WERI-Rb-1 (cell line): ENCODE data around the gene SAMD4B.

Experiments used
- DNase-seq: peaks from one replicate; pipeline ENCODE4 v3.0.0-alpha.2; 2020
- H3K27ac ChIP-seq: fragments of 250-450 bp; sonication (Bioruptor Pico); 2 replicates; pipeline ENCODE4 v1.5.1; 2020; ENCODE audit warnings: mild to moderate bottlenecking, moderate library complexity
- H3K27me3 ChIP-seq: fragments of 250-450 bp; sonication (Bioruptor Pico); 2 replicates; pipeline ENCODE4 v1.5.1; 2021; ENCODE audit warnings: mild to moderate bottlenecking, low read depth, moderate library complexity; ENCODE audit not compliant: insufficient read depth, severe bottlenecking
- H3K36me3 ChIP-seq: fragments of 250-450 bp; sonication (Bioruptor Pico); 2 replicates; pipeline ENCODE4 v1.5.1; 2020; ENCODE audit warnings: mild to moderate bottlenecking, moderate library complexity
- H3K4me3 ChIP-seq: 2 replicates; pipeline ENCODE4 v1.5.1; 2011; ENCODE audit warnings: low read depth, mild to moderate bottlenecking, control low read depth, low read length
- H3K9me3 ChIP-seq: fragments of 250-450 bp; sonication (Bioruptor Pico); 2 replicates; pipeline ENCODE4 v1.5.1; 2021; ENCODE audit warnings: mild to moderate bottlenecking, moderate library complexity; ENCODE audit not compliant: severe bottlenecking
- TF ChIP-seq, protein P1 (sequence below): IDR thresholded peaks from 2 replicates; pipeline ENCODE4 v1.5.1; 2011; ENCODE audit warnings: low read depth, mild to moderate bottlenecking, control low read depth, inconsistent platforms, low read length

The SAMD4B gene

DNA sequence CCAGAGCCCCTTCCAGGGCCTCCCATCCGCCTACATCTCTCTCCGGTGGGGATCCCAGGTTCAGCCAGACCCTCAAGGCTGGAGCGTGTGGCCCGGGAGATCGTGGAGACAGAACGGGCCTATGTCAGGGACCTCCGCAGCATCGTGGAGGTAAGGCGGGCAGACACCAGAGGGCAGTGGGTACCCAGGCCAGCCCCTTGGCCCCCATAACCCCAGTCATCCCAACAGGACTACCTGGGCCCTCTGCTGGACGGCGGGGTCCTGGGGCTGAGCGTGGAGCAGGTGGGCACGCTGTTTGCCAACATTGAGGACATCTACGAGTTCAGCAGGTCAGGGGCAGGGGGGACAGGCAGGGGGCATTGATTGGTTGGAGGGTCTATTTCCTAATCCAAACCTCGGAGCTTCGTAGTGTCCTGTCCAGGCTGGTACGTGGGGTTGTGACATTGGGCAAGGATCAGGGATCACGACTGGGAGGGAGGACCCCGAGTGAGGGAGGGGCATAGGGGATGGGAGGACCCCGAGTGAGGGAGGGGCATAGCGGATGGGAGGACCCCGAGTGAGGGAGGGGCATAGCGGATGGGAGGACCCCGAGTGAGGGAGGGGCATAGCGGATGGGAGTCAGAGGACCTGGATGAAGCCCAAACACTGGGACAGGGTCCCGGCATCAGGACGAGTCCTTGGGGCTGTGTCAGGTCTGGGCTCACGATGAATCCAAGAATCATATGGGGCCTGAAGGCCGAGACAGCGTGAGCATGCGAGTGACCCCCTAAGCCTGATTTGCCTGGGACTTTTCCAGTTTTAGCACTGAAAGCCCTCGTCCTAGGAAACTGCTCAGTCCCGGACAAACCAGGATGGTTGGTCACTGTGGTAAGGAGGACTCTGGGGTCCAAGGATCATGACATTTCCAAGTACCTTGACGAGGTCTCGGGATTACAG is 73.2 kb downstream of the SAMD4B start:
- no peak for DNase-seq
- H3K36me3 ChIP-seq = peaks cover 48% of the 10 kb centered on the region
- no peaks in the 10 kb centered on the region for H3K9me3 ChIP-seq
- TF ChIP-seq, protein P1, sequence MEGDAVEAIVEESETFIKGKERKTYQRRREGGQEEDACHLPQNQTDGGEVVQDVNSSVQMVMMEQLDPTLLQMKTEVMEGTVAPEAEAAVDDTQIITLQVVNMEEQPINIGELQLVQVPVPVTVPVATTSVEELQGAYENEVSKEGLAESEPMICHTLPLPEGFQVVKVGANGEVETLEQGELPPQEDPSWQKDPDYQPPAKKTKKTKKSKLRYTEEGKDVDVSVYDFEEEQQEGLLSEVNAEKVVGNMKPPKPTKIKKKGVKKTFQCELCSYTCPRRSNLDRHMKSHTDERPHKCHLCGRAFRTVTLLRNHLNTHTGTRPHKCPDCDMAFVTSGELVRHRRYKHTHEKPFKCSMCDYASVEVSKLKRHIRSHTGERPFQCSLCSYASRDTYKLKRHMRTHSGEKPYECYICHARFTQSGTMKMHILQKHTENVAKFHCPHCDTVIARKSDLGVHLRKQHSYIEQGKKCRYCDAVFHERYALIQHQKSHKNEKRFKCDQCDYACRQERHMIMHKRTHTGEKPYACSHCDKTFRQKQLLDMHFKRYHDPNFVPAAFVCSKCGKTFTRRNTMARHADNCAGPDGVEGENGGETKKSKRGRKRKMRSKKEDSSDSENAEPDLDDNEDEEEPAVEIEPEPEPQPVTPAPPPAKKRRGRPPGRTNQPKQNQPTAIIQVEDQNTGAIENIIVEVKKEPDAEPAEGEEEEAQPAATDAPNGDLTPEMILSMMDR = no peak
- no peaks in the 10 kb centered on the region for H3K27me3 ChIP-seq
- H3K27ac ChIP-seq = no peak overlapping the region
- H3K4me3 ChIP-seq = no peak overlapping the region

DNA sequence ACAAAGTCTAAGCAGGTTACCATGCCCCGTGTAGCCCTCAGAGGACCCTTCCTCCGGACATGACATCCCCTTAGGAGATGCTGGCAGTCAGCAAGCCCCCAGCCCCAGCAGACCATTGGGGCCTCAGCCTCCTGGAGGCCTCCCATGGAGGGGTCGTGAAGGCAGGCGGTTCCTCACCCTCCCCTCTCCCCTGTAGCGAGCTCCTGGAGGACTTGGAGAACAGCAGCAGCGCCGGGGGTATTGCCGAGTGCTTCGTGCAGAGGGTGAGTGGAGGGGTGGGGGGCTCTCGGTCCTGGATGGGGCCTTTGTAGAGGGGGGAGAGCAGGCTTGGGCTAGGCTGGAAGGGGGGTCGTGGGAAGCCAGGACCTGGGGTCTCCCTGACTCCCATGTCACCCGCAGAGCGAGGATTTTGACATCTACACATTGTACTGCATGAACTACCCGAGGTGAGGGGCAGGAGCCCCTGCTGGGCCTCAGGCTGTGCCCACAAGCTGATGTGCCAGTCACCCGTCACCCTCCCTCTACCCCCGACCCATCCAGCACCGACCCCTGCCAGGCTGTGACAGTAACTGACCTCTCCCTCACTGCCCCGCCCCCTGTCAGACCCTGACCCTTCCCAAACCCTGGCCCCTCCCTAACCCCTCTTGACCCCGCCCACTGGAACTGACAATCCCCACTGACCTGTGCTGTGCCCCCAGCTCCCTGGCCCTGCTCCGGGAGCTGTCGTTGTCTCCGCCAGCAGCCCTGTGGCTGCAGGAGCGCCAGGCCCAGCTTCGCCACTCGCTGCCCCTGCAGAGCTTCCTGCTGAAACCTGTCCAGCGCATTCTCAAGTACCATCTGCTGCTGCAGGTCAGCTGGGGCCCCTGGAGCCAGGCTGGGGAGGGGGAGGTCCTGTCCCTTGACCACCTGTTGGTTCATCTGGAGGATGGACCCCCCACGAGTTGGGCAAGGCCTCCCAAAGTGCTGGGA is 74.2 kb downstream of the SAMD4B start:
- H3K27ac ChIP-seq = peak overlapping the region; percentile 41
- no peaks in the 10 kb centered on the region for H3K27me3 ChIP-seq
- H3K4me3 ChIP-seq = no peak overlapping the region
- peaks cover 59% of the 10 kb centered on the region for H3K36me3 ChIP-seq
- DNase-seq = peak; percentile 77
- TF ChIP-seq, protein P1 = no peak
- no peaks in the 10 kb centered on the region for H3K9me3 ChIP-seq

DNA sequence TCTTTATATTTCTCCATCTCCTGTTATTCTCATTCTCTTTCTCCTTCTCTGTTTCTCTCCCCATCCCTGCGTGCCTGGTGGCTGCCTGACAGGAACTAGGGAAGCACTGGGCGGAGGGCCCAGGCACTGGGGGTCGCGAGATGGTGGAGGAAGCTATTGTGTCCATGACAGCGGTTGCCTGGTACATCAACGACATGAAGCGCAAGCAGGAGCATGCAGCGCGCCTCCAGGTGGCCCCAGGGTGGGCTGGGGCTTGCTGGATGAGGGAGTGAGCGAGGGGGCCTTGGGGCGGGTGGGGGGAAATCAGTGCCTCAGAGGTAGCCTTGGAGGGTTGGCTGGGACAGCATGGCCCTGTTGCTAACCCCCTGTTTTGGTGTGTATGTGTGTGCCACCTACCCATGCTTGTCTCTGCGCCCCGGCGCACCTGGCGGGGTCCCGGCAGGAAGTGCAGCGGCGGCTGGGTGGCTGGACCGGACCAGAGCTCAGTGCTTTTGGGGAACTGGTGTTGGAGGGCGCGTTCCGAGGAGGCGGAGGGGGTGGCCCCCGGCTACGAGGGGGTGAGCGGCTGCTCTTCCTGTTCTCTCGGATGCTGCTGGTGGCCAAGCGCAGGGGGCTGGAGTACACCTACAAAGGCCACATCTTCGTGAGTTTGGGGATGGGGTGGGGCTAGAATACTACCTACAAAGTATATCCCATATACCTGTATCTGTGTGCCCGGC is 75.4 kb downstream of the SAMD4B start:
- TF ChIP-seq, protein P1 = no peak
- no peak overlapping the region for H3K4me3 ChIP-seq
- H3K27me3 ChIP-seq = no peaks in the 10 kb centered on the region
- peaks cover 69% of the 10 kb centered on the region for H3K36me3 ChIP-seq
- DNase-seq = no peak
- no peak overlapping the region for H3K27ac ChIP-seq
- H3K9me3 ChIP-seq = no peaks in the 10 kb centered on the region

DNA sequence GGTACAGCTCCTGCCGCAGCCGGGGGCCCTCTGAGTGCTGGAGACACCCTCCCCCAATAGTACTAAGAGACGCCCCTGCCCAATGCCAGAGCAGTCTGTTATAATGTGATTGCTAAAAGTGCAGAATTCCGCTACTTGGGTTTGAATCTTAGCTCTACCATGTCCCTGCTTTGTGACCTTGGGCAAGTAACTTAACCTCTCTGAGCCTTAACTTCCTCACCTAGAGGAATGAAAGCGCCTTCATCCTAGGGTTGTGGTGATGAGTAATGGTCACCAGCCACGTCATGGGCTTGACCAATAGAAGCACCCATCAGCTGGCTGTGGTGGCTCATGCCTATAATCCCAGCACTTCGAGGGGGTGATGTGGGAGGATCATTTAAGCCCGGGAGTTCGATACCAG is 76.8 kb downstream of the SAMD4B start:
- Histone ChIP-seq H3K27me3 (no peaks in the 10 kb centered on the region), H3K4me3 (no peak overlapping the region), H3K36me3 (peaks cover 80% of the 10 kb centered on the region), H3K9me3 (no peaks in the 10 kb centered on the region), H3K27ac (no peak overlapping the region)
- DNase-seq = no peak
- TF ChIP-seq, protein P1 = no peak

DNA sequence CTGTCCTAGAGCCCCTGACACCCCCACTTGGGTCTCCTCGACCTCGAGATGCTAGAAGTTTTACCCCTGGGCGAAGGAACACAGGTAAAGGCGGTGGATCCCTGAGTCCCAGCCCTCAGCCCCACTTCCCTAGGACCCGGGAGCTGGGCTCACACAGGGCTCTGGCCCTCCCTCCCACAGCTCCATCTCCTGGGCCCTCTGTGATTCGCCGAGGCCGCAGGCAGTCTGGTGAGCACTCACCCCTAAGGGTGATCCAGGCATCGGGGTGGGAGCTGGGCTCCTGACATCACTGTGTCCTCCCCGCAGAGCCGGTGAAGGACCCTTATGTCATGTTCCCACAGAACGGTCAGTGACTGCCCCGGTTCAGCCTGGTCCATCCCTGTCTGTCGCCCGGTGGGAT is 78.5 kb downstream of the SAMD4B start:
- Histone ChIP-seq H3K9me3 (no peaks in the 10 kb centered on the region), H3K27me3 (no peaks in the 10 kb centered on the region), H3K27ac (no peak overlapping the region), H3K4me3 (no peak overlapping the region), H3K36me3 (peaks cover 80% of the 10 kb centered on the region)
- DNase-seq = no peak
- TF ChIP-seq, protein P1 = no peak
